ENCODE data around the gene CDK14. TPM values are rescaled to one million over a fixed set of nuclear protein-coding genes. Genes with fewer than 3 reads are reported as not detected.

The CDK14 gene
- polyA plus RNA-seq, 1 donor from 2014 or later = 25.1 TPM

DNA sequence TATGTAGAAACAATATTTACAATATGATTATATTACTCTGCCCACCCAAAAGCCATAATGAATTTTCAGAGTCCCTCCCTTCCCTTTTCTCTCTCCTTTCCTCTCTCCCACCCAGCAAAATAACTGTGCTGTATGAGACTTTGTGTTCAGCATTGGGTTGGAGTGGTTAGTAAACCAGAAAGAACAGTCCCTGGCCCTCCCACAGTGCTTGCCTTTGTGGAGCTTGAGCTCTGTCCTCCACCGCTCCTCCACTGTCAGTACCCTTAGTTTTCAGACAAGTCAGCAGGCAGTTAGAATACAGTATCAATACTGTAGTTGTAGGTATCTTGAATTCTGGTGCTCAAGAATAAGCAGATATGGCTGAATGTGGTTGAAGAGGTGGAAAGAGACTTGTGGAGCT is 92.7 kb downstream of the CDK14 start:
- TF ChIP-seq, protein P1, sequence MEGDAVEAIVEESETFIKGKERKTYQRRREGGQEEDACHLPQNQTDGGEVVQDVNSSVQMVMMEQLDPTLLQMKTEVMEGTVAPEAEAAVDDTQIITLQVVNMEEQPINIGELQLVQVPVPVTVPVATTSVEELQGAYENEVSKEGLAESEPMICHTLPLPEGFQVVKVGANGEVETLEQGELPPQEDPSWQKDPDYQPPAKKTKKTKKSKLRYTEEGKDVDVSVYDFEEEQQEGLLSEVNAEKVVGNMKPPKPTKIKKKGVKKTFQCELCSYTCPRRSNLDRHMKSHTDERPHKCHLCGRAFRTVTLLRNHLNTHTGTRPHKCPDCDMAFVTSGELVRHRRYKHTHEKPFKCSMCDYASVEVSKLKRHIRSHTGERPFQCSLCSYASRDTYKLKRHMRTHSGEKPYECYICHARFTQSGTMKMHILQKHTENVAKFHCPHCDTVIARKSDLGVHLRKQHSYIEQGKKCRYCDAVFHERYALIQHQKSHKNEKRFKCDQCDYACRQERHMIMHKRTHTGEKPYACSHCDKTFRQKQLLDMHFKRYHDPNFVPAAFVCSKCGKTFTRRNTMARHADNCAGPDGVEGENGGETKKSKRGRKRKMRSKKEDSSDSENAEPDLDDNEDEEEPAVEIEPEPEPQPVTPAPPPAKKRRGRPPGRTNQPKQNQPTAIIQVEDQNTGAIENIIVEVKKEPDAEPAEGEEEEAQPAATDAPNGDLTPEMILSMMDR (IDR thresholded peaks at IDR 0.05; ENCODE audit: poor library complexity, severe bottlenecking) = no peak
- TF ChIP-seq MXI1 (conservative IDR thresholded peaks at IDR 0.05; ENCODE audit: poor library complexity, severe bottlenecking) (no peak), TAF1 (IDR thresholded peaks at IDR 0.05; ENCODE audit: low read depth) (no peak), POLR2AphosphoS5 (IDR thresholded peaks at IDR 0.05) (no peak), EP300 (conservative IDR thresholded peaks at IDR 0.05; ENCODE audit: poor library complexity, severe bottlenecking) (no peak), SMC3 (conservative IDR thresholded peaks at IDR 0.05; ENCODE audit: poor library complexity) (no peak), RAD21 (conservative IDR thresholded peaks at IDR 0.05) (no peak), EZH2 (IDR thresholded peaks at IDR 0.05; ENCODE audit: borderline replicate concordance, insufficient read depth, low read length, poor library complexity, severe bottlenecking) (no peak)
- TF ChIP-seq, protein P2, sequence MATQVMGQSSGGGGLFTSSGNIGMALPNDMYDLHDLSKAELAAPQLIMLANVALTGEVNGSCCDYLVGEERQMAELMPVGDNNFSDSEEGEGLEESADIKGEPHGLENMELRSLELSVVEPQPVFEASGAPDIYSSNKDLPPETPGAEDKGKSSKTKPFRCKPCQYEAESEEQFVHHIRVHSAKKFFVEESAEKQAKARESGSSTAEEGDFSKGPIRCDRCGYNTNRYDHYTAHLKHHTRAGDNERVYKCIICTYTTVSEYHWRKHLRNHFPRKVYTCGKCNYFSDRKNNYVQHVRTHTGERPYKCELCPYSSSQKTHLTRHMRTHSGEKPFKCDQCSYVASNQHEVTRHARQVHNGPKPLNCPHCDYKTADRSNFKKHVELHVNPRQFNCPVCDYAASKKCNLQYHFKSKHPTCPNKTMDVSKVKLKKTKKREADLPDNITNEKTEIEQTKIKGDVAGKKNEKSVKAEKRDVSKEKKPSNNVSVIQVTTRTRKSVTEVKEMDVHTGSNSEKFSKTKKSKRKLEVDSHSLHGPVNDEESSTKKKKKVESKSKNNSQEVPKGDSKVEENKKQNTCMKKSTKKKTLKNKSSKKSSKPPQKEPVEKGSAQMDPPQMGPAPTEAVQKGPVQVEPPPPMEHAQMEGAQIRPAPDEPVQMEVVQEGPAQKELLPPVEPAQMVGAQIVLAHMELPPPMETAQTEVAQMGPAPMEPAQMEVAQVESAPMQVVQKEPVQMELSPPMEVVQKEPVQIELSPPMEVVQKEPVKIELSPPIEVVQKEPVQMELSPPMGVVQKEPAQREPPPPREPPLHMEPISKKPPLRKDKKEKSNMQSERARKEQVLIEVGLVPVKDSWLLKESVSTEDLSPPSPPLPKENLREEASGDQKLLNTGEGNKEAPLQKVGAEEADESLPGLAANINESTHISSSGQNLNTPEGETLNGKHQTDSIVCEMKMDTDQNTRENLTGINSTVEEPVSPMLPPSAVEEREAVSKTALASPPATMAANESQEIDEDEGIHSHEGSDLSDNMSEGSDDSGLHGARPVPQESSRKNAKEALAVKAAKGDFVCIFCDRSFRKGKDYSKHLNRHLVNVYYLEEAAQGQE (IDR thresholded peaks at IDR 0.05; ENCODE audit: borderline replicate concordance) = no peak
- no peaks in the 10 kb centered on the region for H3F3A ChIP-seq (ENCODE audit: insufficient read depth, low read length, poor library complexity, severe bottlenecking)
- no peak overlapping the region for H3K9ac ChIP-seq (ENCODE audit: low read length)
- no peak overlapping the region for H3K4me2 ChIP-seq (ENCODE audit: low read length)
- H3K27me3 ChIP-seq (ENCODE audit: insufficient read depth, low read depth, low read length) = no peaks in the 10 kb centered on the region
- H3K4me3 ChIP-seq (ENCODE audit: low read length) = no peak overlapping the region
- no peaks in the 10 kb centered on the region for H3K9me2 ChIP-seq (ENCODE audit: insufficient read depth, low read length)
- H3K9me3 ChIP-seq (ENCODE audit: low read length) = no peaks in the 10 kb centered on the region
- no peaks in the 10 kb centered on the region for H4K20me1 ChIP-seq (ENCODE audit: insufficient read depth)
- peaks cover 6% of the 10 kb centered on the region for H3K79me2 ChIP-seq (replicated peaks; ENCODE audit: insufficient read depth, low read length)
- H3K27ac ChIP-seq (ENCODE audit: low read length) = no peak overlapping the region
- H3K36me3 ChIP-seq (ENCODE audit: insufficient read depth, low read length) = no peaks in the 10 kb centered on the region
- no peak overlapping the region for H2AFZ ChIP-seq (ENCODE audit: low read depth, low read length)

DNA sequence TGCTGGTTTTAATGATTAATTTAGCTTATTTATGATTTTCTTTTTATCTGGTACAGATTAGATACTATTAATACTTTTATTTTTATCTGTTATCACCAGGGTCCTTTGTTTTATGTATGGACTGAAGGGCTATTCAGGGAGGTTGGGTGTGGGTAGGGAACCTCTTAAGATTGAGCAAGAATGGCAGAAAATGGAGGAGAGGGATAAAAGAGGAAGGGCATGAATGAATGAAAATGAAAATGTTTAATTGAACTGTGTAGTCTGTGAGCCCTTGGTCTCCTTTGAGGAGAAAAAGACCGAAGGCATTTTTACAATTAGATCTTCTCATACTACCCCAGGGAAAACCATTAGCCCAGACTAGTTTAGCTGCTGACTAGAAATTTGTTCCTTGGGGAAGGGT is 93.1 kb downstream of the CDK14 start:
- Histone ChIP-seq H3K9me3 (ENCODE audit: low read length) (no peaks in the 10 kb centered on the region), H3K36me3 (ENCODE audit: insufficient read depth, low read length) (no peaks in the 10 kb centered on the region), H3K27me3 (ENCODE audit: insufficient read depth, low read depth, low read length) (no peaks in the 10 kb centered on the region), H3K9ac (ENCODE audit: low read length) (no peak overlapping the region), H2AFZ (ENCODE audit: low read depth, low read length) (no peak overlapping the region), H3K79me2 (replicated peaks; ENCODE audit: insufficient read depth, low read length) (peaks cover 6% of the 10 kb centered on the region), H3K27ac (ENCODE audit: low read length) (no peak overlapping the region), H3F3A (ENCODE audit: insufficient read depth, low read length, poor library complexity, severe bottlenecking) (no peaks in the 10 kb centered on the region), H3K4me3 (ENCODE audit: low read length) (no peak overlapping the region), H4K20me1 (ENCODE audit: insufficient read depth) (no peaks in the 10 kb centered on the region), H3K9me2 (ENCODE audit: insufficient read depth, low read length) (no peaks in the 10 kb centered on the region), H3K4me2 (ENCODE audit: low read length) (no peak overlapping the region)
- TF ChIP-seq SMC3 (conservative IDR thresholded peaks at IDR 0.05; ENCODE audit: poor library complexity) (no peak), EP300 (conservative IDR thresholded peaks at IDR 0.05; ENCODE audit: poor library complexity, severe bottlenecking) (no peak), RAD21 (conservative IDR thresholded peaks at IDR 0.05) (no peak), TAF1 (IDR thresholded peaks at IDR 0.05; ENCODE audit: low read depth) (no peak), POLR2AphosphoS5 (IDR thresholded peaks at IDR 0.05) (no peak), MXI1 (conservative IDR thresholded peaks at IDR 0.05; ENCODE audit: poor library complexity, severe bottlenecking) (no peak), EZH2 (IDR thresholded peaks at IDR 0.05; ENCODE audit: borderline replicate concordance, insufficient read depth, low read length, poor library complexity, severe bottlenecking) (no peak)
- TF ChIP-seq, protein P2 (IDR thresholded peaks at IDR 0.05; ENCODE audit: borderline replicate concordance) = no peak
- TF ChIP-seq, protein P1 (IDR thresholded peaks at IDR 0.05; ENCODE audit: poor library complexity, severe bottlenecking) = no peak
